ENCODE results near the gene PDZD4.

DNA sequence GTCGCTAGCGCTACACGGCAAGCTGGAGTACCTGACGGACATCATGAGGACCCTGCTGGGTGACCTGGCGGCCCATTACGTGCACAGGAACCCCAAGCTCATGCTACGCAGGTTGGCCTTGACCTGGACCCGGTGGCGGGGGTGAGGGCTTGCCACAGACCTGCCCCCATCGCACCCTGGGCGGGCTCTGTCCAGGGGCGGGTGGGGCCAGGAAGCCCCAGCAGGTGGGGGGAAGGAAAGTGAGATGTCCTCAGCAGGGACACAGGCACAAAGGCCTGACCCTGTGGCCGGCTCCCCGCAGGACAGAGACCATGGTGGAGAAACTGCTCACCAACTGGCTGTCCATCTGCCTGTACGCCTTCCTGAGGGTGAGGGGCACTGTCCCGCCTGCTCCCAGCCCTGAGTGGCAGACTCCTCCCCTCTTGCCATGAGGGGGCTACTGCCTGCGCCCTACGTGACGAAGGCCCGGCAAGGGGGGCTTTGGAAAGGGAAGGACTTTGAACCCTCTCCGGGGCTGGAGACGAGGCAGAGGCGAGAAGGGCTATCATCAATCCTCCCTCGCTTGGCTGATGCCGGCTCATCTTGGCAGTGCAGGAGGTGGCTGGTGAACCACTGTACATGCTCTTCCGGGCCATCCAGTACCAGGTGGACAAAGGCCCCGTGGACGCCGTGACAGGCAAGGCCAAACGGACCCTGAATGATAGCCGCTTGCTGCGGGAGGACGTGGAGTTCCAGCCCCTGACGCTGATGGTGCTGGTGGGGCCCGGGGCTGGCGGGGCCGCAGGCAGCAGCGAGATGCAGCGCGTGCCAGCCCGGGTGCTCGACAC lies 54.8 kb downstream of the PDZD4 start:
- TF ChIP-seq GATA2 (IDR thresholded peaks at IDR 0.05; ENCODE audit: low read depth, low read length) (no peak), GATA3 (IDR thresholded peaks at IDR 0.05; ENCODE audit: low read depth, low read length) (no peak)
